Loucy (cell line): ENCODE results near the gene KIFC3.

Source experiments
- H2AFZ ChIP-seq: fragments of 200-600 bp; sonication (generic); 2 replicates; pipeline ENCODE4 v1.6.0; 2016; ENCODE audit warnings: antibody characterized with exemption, mild to moderate bottlenecking, low read length, moderate library complexity
- H3F3A ChIP-seq: fragments of 200-600 bp; 2 replicates; pipeline ENCODE4 v1.6.0; 2016; ENCODE audit warnings: antibody characterized with exemption, low read depth, mild to moderate bottlenecking
- H3K27me3 ChIP-seq: fragments of 200-600 bp; sonication (generic); 2 replicates; pipeline ENCODE4 v1.6.1; 2014; ENCODE audit warnings: low read length, mild to moderate bottlenecking; ENCODE audit not compliant: insufficient read depth, poor library complexity, severe bottlenecking
- H3K36me3 ChIP-seq: fragments of 200-600 bp; sonication (generic); 2 replicates; pipeline ENCODE4 v1.6.1; 2016; ENCODE audit warnings: low read length; ENCODE audit not compliant: insufficient read depth
- H3K4me1 ChIP-seq: fragments of 200-600 bp; sonication (generic); 2 replicates; pipeline ENCODE4 v1.5.1; 2014; ENCODE audit warnings: low read length, mild to moderate bottlenecking; ENCODE audit not compliant: insufficient read depth, poor library complexity, severe bottlenecking
- H3K4me2 ChIP-seq: fragments of 200-600 bp; sonication (generic); 2 replicates; pipeline ENCODE4 v1.6.0; 2014; ENCODE audit warnings: antibody characterized with exemption, low read length, low read depth, mild to moderate bottlenecking; ENCODE audit not compliant: poor library complexity, severe bottlenecking
- H3K4me3 ChIP-seq: fragments of 200-600 bp; sonication (generic); 2 replicates; pipeline ENCODE4 v1.5.1; 2014; ENCODE audit warnings: low read length, mild to moderate bottlenecking, mixed read lengths; ENCODE audit not compliant: poor library complexity, severe bottlenecking
- H3K79me2 ChIP-seq: fragments of 200-600 bp; sonication (generic); 2 replicates; pipeline ENCODE4 v1.6.1; 2014; ENCODE audit warnings: low read length; ENCODE audit not compliant: insufficient read depth
- H3K9ac ChIP-seq: fragments of 200-600 bp; sonication (generic); 2 replicates; pipeline ENCODE4 v1.6.0; 2014; ENCODE audit warnings: mild to moderate bottlenecking, low read depth, low read length, moderate library complexity; ENCODE audit not compliant: poor library complexity, severe bottlenecking
- H3K9me2 ChIP-seq: fragments of 200-600 bp; sonication (generic); replicated peaks from 2 replicates; pipeline ENCODE4 v1.6.1; 2016; ENCODE audit warnings: low read depth, low read length, mixed read lengths
- H3K9me3 ChIP-seq: fragments of 200-600 bp; sonication (generic); 2 replicates; pipeline ENCODE4 v1.6.1; 2014; ENCODE audit warnings: mild to moderate bottlenecking, antibody characterized with exemption, low read length, low read depth; ENCODE audit not compliant: insufficient read depth
- H4K20me1 ChIP-seq: fragments of 200-600 bp; sonication (generic); 2 replicates; pipeline ENCODE4 v1.6.0; 2014; ENCODE audit warnings: antibody characterized with exemption, low read length, mild to moderate bottlenecking; ENCODE audit not compliant: insufficient read depth, poor library complexity, severe bottlenecking
- CTCF ChIP-seq: fragments of 200-600 bp; sonication (generic); conservative IDR thresholded peaks from 2 replicates; pipeline ENCODE4 v1.5.1; 2014; ENCODE audit warnings: mild to moderate bottlenecking, antibody characterized with exemption, low read length
- EZH2phosphoT487 ChIP-seq: fragments of 200-600 bp; IDR thresholded peaks from 2 replicates; pipeline ENCODE4 v1.6.1; 2018; ENCODE audit warnings: antibody characterized with exemption, mild to moderate bottlenecking, moderate library complexity, borderline replicate concordance

Gene KIFC3

GRCh38 chr16:57822018-57822553, 19.8 kb upstream of the KIFC3 start:
- Histone ChIP-seq H3K9me3 (no peaks in the 10 kb centered on the region), H3K4me3 (no peak overlapping the region), H3K79me2 (no peaks in the 10 kb centered on the region), H2AFZ (no peak overlapping the region), H3K27me3 (no peaks in the 10 kb centered on the region), H4K20me1 (no peaks in the 10 kb centered on the region), H3K9ac (no peak overlapping the region), H3K4me1 (no peaks in the 10 kb centered on the region), H3K4me2 (no peak overlapping the region), H3K36me3 (no peaks in the 10 kb centered on the region), H3K9me2 (no peaks in the 10 kb centered on the region), H3F3A (no peaks in the 10 kb centered on the region)
- TF ChIP-seq CTCF (no peak), EZH2phosphoT487 (no peak)

GRCh38 chr16:57821149-57821971, 19.1 kb upstream of the KIFC3 start:
- Histone ChIP-seq H3K4me2 (no peak overlapping the region), H3K9me3 (no peaks in the 10 kb centered on the region), H4K20me1 (no peaks in the 10 kb centered on the region), H3K9me2 (no peaks in the 10 kb centered on the region), H2AFZ (no peak overlapping the region), H3K27me3 (no peaks in the 10 kb centered on the region), H3K4me1 (peaks cover 4% of the 10 kb centered on the region), H3K36me3 (no peaks in the 10 kb centered on the region), H3K4me3 (no peak overlapping the region), H3F3A (no peaks in the 10 kb centered on the region), H3K9ac (no peak overlapping the region), H3K79me2 (no peaks in the 10 kb centered on the region)
- TF ChIP-seq CTCF: no peak
- TF ChIP-seq EZH2phosphoT487: no peak

GRCh38 chr16:57818377-57819064, 16.2 kb upstream of the KIFC3 start:
- no peaks in the 10 kb centered on the region for H3K9me3 ChIP-seq
- no peak overlapping the region for H3K4me2 ChIP-seq
- peaks cover 13% of the 10 kb centered on the region for H3K4me1 ChIP-seq
- H2AFZ ChIP-seq: no peak overlapping the region
- H3K79me2 ChIP-seq: no peaks in the 10 kb centered on the region
- H3F3A ChIP-seq: no peaks in the 10 kb centered on the region
- H4K20me1 ChIP-seq: no peaks in the 10 kb centered on the region
- no peaks in the 10 kb centered on the region for H3K36me3 ChIP-seq
- H3K9ac ChIP-seq: no peak overlapping the region
- H3K4me3 ChIP-seq: no peak overlapping the region
- no peaks in the 10 kb centered on the region for H3K9me2 ChIP-seq
- TF ChIP-seq CTCF: no peak
- no peak for TF ChIP-seq EZH2phosphoT487
- no peaks in the 10 kb centered on the region for H3K27me3 ChIP-seq
